ENCODE data around the gene LRP1. TPM values are rescaled to one million over a fixed set of nuclear protein-coding genes. Genes with fewer than 3 reads are reported as not detected.

Gene LRP1
- total RNA-seq, 1 donor from 2014 or later, result 253 TPM

DNA sequence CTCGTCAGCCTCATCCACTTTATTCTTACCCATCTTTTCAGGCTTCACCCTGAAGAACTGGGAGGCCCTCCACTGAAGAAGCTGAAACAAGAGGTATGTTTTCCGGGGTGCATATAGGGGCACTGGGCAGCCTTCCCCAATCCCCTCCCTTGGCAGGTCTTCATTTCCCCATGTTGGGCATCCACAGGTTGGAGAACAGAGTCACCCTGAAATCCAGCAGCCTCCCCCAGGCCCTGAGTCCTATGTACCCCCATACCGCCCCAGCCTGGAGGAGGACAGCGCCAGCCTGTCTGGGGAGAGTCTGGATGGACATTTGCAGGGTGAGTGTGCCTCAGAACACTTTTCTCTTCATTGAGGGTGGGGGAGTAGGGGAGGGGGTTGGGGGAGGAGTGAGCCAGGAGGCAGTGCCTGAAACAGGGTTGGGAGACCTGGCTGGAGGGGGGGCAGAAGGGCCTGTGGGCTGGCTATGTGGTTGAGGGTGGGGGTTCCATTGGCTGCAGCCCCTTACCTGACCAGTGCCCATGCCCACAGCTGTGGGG lies 35.3 kb upstream of the LRP1 start:
- H3K9me3 Mint-ChIP-seq, result no peaks in the 10 kb centered on the region
- H3K27ac Mint-ChIP-seq, result peak overlapping the region; percentile 95
- peaks cover 65% of the 10 kb centered on the region for H3K4me1 Mint-ChIP-seq
- H3K27me3 Mint-ChIP-seq (ENCODE audit: low read depth), result no peaks in the 10 kb centered on the region
- peaks cover 21% of the 10 kb centered on the region for H3K36me3 Mint-ChIP-seq
- H3K4me3 Mint-ChIP-seq, result peak overlapping the region; percentile 41
- no peak for DNase-seq (ENCODE audit: low spot score in 2 of 2, unreplicated experiment in 2 of 2)
- TF ChIP-seq, protein P1, sequence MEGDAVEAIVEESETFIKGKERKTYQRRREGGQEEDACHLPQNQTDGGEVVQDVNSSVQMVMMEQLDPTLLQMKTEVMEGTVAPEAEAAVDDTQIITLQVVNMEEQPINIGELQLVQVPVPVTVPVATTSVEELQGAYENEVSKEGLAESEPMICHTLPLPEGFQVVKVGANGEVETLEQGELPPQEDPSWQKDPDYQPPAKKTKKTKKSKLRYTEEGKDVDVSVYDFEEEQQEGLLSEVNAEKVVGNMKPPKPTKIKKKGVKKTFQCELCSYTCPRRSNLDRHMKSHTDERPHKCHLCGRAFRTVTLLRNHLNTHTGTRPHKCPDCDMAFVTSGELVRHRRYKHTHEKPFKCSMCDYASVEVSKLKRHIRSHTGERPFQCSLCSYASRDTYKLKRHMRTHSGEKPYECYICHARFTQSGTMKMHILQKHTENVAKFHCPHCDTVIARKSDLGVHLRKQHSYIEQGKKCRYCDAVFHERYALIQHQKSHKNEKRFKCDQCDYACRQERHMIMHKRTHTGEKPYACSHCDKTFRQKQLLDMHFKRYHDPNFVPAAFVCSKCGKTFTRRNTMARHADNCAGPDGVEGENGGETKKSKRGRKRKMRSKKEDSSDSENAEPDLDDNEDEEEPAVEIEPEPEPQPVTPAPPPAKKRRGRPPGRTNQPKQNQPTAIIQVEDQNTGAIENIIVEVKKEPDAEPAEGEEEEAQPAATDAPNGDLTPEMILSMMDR (IDR thresholded peaks at IDR 0.05; ENCODE audit: unreplicated experiment), result no peak

DNA sequence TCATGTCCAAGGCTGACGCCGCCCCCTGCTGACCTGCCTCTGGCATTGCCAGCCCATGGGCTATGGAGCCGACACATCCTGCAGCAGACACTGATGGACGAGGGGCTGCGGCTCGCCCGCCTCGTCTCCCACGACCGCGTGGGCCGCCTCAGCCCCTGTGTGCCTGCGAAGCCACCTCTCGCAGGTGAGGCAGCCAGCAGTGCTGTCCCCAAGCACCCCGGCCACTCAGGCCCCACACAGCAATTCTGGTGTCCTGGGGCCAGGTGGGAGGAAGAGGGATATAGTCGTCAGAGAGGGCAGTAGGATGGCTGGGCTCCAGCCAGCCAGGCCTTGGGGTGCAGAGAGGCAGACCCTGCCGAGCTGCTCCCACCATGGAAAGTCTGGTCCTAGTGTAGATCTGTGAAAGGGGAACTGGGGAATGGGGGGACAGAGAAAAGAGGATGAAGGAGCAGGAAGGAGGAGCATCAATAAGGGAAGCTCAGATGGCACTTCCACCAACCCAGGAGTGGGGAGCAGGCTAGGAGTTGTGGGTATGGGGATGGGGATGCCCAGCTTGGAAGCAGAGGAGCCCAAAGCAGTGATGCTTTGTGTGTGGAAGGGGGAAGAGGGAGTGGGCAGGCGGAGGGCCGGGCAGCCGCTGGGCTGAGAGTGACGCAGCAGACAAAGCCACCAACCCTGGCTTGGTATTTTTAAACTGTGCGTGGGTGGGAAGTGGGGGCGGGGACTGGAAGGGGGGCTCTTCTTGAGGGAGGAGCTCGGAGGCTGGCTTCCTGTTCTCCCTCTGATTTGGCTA lies 34.7 kb upstream of the LRP1 start:
- Mint-ChIP-seq H3K27ac (peak overlapping the region; percentile 95), H3K27me3 (ENCODE audit: low read depth) (no peaks in the 10 kb centered on the region), H3K36me3 (peaks cover 24% of the 10 kb centered on the region), H3K4me1 (peaks cover 63% of the 10 kb centered on the region), H3K4me3 (peak overlapping the region; percentile 37), H3K9me3 (no peaks in the 10 kb centered on the region)
- peak; percentile 66 to 68 for DNase-seq (ENCODE audit: low spot score in 2 of 2, unreplicated experiment in 2 of 2)
- TF ChIP-seq, protein P1 (IDR thresholded peaks at IDR 0.05; ENCODE audit: unreplicated experiment), result peak; percentile 53

DNA sequence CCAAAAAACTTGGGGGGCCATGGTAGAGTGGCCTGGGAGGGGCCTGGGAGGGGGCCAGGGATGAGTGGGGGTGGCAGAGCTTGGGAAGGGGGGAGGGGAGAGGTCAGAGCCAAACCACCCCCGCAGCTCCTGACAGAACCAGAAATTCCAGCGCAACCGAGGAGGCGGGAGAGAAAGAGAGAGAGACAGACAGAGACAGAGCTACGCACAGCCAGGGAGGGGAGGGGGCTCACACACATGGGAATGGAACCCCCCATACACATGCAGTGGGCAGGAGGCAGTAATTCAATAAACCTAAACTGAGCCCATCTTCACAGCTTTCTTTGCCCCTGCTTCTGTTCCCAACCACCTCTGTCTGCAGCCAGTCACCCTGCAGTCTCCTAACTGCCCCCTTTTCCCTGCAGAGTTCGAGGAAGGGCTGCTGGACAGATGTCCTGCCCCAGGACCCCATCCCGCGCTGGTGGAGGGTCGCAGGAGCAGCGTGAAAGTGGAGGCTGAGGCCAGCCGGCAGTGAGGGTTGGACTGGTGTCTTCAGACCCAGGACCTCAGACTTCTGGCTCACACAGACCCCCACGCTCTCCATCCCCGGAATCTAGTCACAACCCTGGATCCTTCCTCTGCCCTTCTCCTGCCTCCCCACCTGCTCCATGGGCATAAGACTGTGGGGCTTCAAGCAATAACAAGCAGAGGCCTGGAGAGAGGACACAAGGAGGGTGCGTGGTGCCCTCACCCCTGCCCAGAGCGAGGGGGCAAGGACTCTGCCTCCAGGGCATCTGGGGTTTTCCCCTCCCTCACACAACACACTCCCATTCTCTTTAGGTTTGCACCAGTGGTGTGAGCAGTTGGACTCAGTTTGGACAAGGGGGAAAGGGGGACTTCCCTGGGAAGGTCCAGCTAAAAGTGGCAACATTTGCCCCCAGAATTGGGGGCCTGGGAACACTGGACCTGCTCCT lies 33.8 kb upstream of the LRP1 start:
- H3K4me1 Mint-ChIP-seq, result peaks cover 63% of the 10 kb centered on the region
- H3K27ac Mint-ChIP-seq, result peak overlapping the region; percentile 95
- H3K4me3 Mint-ChIP-seq, result peak overlapping the region; percentile 13
- TF ChIP-seq, protein P1 (IDR thresholded peaks at IDR 0.05; ENCODE audit: unreplicated experiment), result no peak
- peak in 1 of 2 experiments; percentile 53 for DNase-seq (ENCODE audit: low spot score in 2 of 2, unreplicated experiment in 2 of 2)
- peaks cover 31% of the 10 kb centered on the region for H3K36me3 Mint-ChIP-seq
- no peaks in the 10 kb centered on the region for H3K9me3 Mint-ChIP-seq
- H3K27me3 Mint-ChIP-seq (ENCODE audit: low read depth), result no peaks in the 10 kb centered on the region

DNA sequence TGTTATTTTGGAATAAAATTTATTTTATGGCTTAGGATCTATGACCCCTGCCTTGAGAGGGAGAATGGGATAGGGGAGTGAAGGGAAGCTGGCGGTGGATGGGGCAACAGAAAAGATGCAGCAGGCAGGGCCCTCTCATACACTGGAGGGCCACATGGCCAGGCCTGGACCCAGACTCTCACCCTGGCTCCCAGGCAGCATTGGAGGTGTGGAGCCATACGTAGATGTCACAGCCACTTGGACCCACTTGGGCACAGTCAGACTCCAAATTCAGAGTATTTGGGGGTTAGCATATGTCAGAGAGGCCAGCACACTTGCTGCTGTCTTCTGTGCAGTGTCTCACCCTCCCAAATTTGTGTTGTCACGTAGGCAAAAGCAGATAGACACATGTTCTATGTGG lies 32.8 kb upstream of the LRP1 start:
- H3K27me3 Mint-ChIP-seq (ENCODE audit: low read depth), result no peaks in the 10 kb centered on the region
- H3K27ac Mint-ChIP-seq, result peak overlapping the region; percentile 95
- peaks cover 57% of the 10 kb centered on the region for H3K4me1 Mint-ChIP-seq
- H3K36me3 Mint-ChIP-seq, result peaks cover 34% of the 10 kb centered on the region
- DNase-seq (ENCODE audit: low spot score in 2 of 2, unreplicated experiment in 2 of 2), result no peak
- no peaks in the 10 kb centered on the region for H3K9me3 Mint-ChIP-seq
- TF ChIP-seq, protein P1 (IDR thresholded peaks at IDR 0.05; ENCODE audit: unreplicated experiment), result no peak
- H3K4me3 Mint-ChIP-seq, result no peak overlapping the region

DNA sequence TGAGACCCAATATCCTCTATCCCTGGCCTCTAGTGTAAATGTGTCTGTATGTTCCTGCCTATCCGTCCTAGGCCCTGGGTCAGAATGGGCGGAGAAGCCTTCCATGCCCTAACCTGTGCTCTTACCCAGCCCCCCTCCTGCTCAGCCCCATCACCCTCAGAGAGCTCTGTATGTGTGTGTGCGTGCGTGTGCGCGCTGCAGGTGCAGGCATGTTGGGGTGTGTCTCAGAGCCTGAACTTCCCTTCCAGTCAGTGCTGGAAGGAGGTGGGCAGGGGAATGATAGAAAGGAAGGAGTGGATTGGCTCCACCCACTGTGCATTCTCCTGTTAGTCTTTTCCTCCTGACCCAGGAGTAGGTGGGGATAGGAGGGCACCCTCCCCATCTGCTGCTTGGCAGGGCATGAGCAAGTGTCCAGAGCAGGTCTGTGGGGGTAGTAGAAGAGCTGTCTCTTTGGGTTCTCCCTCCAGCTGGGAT lies 32.1 kb upstream of the LRP1 start:
- no peaks in the 10 kb centered on the region for H3K27me3 Mint-ChIP-seq (ENCODE audit: low read depth)
- TF ChIP-seq, protein P1 (IDR thresholded peaks at IDR 0.05; ENCODE audit: unreplicated experiment), result no peak
- DNase-seq (ENCODE audit: low spot score in 2 of 2, unreplicated experiment in 2 of 2), result no peak
- peak overlapping the region; percentile 95 for H3K27ac Mint-ChIP-seq
- H3K36me3 Mint-ChIP-seq, result peaks cover 30% of the 10 kb centered on the region
- H3K9me3 Mint-ChIP-seq, result no peaks in the 10 kb centered on the region
- H3K4me1 Mint-ChIP-seq, result peaks cover 50% of the 10 kb centered on the region
- H3K4me3 Mint-ChIP-seq, result no peak overlapping the region
